ENCODE measurements around the gene TNFRSF12A.

The TNFRSF12A gene

DNA sequence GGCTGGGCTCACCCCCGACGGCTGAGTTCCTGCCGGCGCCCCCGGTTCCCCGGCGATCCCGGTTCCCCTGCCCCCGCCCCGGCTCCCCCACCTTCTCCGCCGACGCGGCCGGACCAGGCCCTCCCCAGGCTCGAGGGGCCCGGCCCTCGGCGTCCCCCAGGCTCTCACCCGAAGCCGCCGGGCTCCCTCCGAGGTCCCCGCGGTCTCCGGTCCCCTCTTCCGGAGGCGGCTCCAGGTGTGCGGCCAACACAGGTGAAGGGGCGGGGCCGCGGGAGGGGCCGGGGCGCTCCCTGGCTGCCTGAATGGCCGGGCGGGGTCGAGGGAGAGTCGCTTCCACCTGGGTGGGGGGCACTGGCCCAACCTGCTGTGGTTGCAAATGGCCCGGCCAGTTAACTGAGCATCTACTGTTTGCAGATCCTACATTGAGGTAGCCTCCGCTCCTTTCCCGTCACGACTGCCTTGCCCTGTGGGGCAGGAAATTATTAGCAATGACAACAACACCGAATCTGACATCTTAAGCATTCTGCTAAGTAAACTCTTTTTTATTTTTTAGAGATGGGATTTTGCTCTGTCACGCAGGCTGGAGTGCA, 16.7 kb downstream of the TNFRSF12A start, which contains the start of gene BICDL2:
Gene BICDL2 (minus strand): TSS at position 219 of the 590 bp plus-strand sequence. CDS start 1,448 bp downstream, outside the sequence.
- DNase-seq (ENCODE audit: extremely low spot score): no peak
- ChIA-PET CTCF (no interaction called here), POLR2A (no interaction called here)
- TF ChIP-seq NFRKB (IDR thresholded peaks at IDR 0.05): no peak
- no peak for TF ChIP-seq FOXM1 (IDR thresholded peaks at IDR 0.05; ENCODE audit: borderline replicate concordance)
- no peak for TF ChIP-seq FOXK2 (IDR thresholded peaks at IDR 0.05)
- no peak for TF ChIP-seq CTBP1 (IDR thresholded peaks at IDR 0.05; ENCODE audit: borderline replicate concordance)
- TF ChIP-seq L3MBTL2 (conservative IDR thresholded peaks at IDR 0.05): no peak
- TF ChIP-seq, protein P1, sequence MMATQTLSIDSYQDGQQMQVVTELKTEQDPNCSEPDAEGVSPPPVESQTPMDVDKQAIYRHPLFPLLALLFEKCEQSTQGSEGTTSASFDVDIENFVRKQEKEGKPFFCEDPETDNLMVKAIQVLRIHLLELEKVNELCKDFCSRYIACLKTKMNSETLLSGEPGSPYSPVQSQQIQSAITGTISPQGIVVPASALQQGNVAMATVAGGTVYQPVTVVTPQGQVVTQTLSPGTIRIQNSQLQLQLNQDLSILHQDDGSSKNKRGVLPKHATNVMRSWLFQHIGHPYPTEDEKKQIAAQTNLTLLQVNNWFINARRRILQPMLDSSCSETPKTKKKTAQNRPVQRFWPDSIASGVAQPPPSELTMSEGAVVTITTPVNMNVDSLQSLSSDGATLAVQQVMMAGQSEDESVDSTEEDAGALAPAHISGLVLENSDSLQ (IDR thresholded peaks at IDR 0.05): no peak
- no peak for TF ChIP-seq BHLHE40 (IDR thresholded peaks at IDR 0.05; ENCODE audit: borderline replicate concordance)
- no peak for TF ChIP-seq SUZ12 (IDR thresholded peaks at IDR 0.05)
- TF ChIP-seq FOXA1 (IDR thresholded peaks at IDR 0.05): no peak

GRCh38 chr16:3038256-3038655, 18.1 kb downstream of the TNFRSF12A start:
- ChIA-PET CTCF (interaction anchor here (0.6 to 1.9 kb wide), 4 partner anchors 10 to 487 kb away, joined by 3 to 11 read pairs (median 3); no protein-coding TSS in a partner anchor), POLR2A (interaction anchor here (1.0 to 1.3 kb wide), 2 partner anchors 26 to 34 kb away, joined by 3 read pairs; partner anchors contain the start of gene CLDN9)
- DNase-seq (ENCODE audit: extremely low spot score): no peak
- TF ChIP-seq L3MBTL2 (conservative IDR thresholded peaks at IDR 0.05): no peak
- TF ChIP-seq, protein P1 (IDR thresholded peaks at IDR 0.05): no peak
- TF ChIP-seq LEF1 (IDR thresholded peaks at IDR 0.05; ENCODE audit: borderline replicate concordance): no peak

GRCh38 chr16:3038896-3039295, 18.7 kb downstream of the TNFRSF12A start:
- CTCF ChIA-PET: interaction anchor here (0.6 to 1.9 kb wide), 4 partner anchors 11 to 91 kb away, joined by 3 to 11 read pairs (median 4); no protein-coding TSS in a partner anchor
- DNase-seq (ENCODE audit: extremely low spot score): no peak
- POLR2A ChIA-PET: interaction anchor here (0.7 to 1.3 kb wide), 5 partner anchors 18 to 59 kb away, joined by 3 read pairs; partner anchors contain the start of genes CLDN9 and PKMYT1
- no peak for TF ChIP-seq SP1 (IDR thresholded peaks at IDR 0.05)
- TF ChIP-seq FOXK2 (IDR thresholded peaks at IDR 0.05): no peak
- TF ChIP-seq BHLHE40 (IDR thresholded peaks at IDR 0.05; ENCODE audit: borderline replicate concordance): no peak
- TF ChIP-seq FOXA1 (IDR thresholded peaks at IDR 0.05): no peak
- TF ChIP-seq L3MBTL2 (conservative IDR thresholded peaks at IDR 0.05): no peak
- no peak for TF ChIP-seq ELF4 (IDR thresholded peaks at IDR 0.05)
- TF ChIP-seq ZNF384 (IDR thresholded peaks at IDR 0.05): no peak
- TF ChIP-seq CTBP1 (IDR thresholded peaks at IDR 0.05; ENCODE audit: borderline replicate concordance): no peak
- TF ChIP-seq FOXM1 (IDR thresholded peaks at IDR 0.05; ENCODE audit: borderline replicate concordance): no peak
- TF ChIP-seq LEF1 (IDR thresholded peaks at IDR 0.05; ENCODE audit: borderline replicate concordance): no peak
- TF ChIP-seq SUZ12 (IDR thresholded peaks at IDR 0.05): no peak
- TF ChIP-seq, protein P1 (IDR thresholded peaks at IDR 0.05): no peak
- no peak for TF ChIP-seq ARNT (IDR thresholded peaks at IDR 0.05)
- TF ChIP-seq TARDBP (IDR thresholded peaks at IDR 0.05): no peak

DNA sequence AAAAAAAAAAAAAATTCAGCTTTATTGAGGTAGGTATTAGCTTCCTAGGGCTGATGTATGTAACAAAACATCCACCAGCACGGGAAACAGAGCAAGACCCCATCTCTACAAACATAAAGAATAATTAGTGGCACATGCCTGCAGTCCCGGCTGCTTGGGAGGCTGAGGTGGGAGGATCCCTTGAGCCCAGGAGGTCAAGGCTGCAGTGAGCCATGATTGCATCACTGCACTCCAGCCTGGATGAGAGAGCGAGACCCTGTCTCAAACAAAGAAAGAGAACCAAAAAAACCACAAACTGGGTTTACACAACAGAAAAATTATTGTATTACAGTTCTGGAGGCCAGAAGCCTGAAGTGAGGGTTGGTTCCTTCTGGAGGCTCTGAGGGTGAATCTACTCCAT, 22.2 kb downstream of the TNFRSF12A start:
- ChIA-PET POLR2A (interaction anchor here (0.9 to 1.6 kb wide), 2 partner anchors 11 to 20 kb away, joined by 5 to 7 read pairs; no protein-coding TSS in a partner anchor), CTCF (interaction anchor here (1.1 to 1.6 kb wide), 2 partner anchors 11 to 16 kb away, joined by 3 to 10 read pairs; no protein-coding TSS in a partner anchor)
- no peak for DNase-seq (ENCODE audit: extremely low spot score)
- TF ChIP-seq HDGF (IDR thresholded peaks at IDR 0.05; ENCODE audit: borderline replicate concordance): no peak
- no peak for TF ChIP-seq FOXM1 (IDR thresholded peaks at IDR 0.05; ENCODE audit: borderline replicate concordance)
- TF ChIP-seq ZNF384 (IDR thresholded peaks at IDR 0.05): 0 out of 2 replicates have a peak, but pooled peaks have one; percentile 21

DNA sequence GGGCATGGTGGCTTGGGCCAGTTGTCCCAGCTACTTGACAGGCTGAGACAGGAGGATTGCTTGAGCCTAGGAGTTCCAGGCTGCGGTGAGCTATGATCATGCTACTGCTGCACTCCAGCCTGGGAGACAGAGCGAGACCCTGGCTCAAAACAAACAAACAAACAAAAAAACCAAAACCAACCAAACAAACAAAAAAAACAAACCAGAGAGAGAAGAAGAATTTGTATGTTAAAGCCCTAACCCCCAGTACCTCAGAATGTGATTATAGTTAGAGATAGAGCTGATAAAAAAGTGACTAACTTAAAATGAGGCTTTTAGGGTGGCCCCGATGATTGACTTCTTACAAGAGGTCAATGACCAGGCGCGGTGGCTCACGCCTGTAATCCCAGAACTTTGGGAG, 24.5 kb downstream of the TNFRSF12A start:
- DNase-seq (ENCODE audit: extremely low spot score): no peak
- TF ChIP-seq, protein P1 (IDR thresholded peaks at IDR 0.05): no peak
- TF ChIP-seq L3MBTL2 (conservative IDR thresholded peaks at IDR 0.05) (no peak), TARDBP (IDR thresholded peaks at IDR 0.05) (no peak), FOXK2 (IDR thresholded peaks at IDR 0.05) (no peak), CTBP1 (IDR thresholded peaks at IDR 0.05; ENCODE audit: borderline replicate concordance) (no peak), ARNT (IDR thresholded peaks at IDR 0.05) (no peak), HDGF (IDR thresholded peaks at IDR 0.05; ENCODE audit: borderline replicate concordance) (no peak)
- POLR2A ChIA-PET: interaction anchor here (2.1 to 2.2 kb wide), 2 partner anchors 17 to 23 kb away, joined by 7 to 9 read pairs; no protein-coding TSS in a partner anchor
- CTCF ChIA-PET: interaction anchor here (0.6 to 2.6 kb wide), 2 partner anchors 13 to 14 kb away, joined by 4 to 19 read pairs; no protein-coding TSS in a partner anchor

All from HEK293T (cell line).